Colonic mucosa (tissue), 4 donors: ENCODE measurements around the gene CRYBG1. TPM values are rescaled to one million over a fixed set of nuclear protein-coding genes. Genes with fewer than 3 reads are reported as not detected.

ENCODE experiments used
- DNase-seq: peaks from one replicate; pipeline ENCODE4 v3.0.0-alpha.2; 2020
- H3K27ac ChIP-seq: fragments of 200-600 bp; one replicate; pipeline ENCODE4 v1.8.0; 2021
- H3K27me3 ChIP-seq: fragments of 200-600 bp; one replicate; pipeline ENCODE4 v1.8.0; 2021
- H3K36me3 ChIP-seq: fragments of 200-600 bp; one replicate; pipeline ENCODE4 v1.8.0; 2021
- H3K4me1 ChIP-seq: fragments of 200-600 bp; one replicate; pipeline ENCODE4 v1.8.0; 2021; ENCODE audit warnings: mild to moderate bottlenecking
- H3K4me3 ChIP-seq: fragments of 200-600 bp; one replicate; pipeline ENCODE4 v1.8.0; 2021
- H3K9ac ChIP-seq, 2 donors: one replicate each; pipeline ENCODE4 v1.7.0; 2013; ENCODE audit warnings: control low read depth in 2 of 2, low read depth in 2 of 2, low read length in 2 of 2
- H3K9me3 ChIP-seq: fragments of 200-600 bp; one replicate; pipeline ENCODE4 v1.8.0; 2021
- intact Hi-C: fragments of 100-400 bp; cut with DNase I; formaldehyde crosslinking; loops from one replicate; pipeline ENCODE4 v1.14.1; 2022
- total RNA-seq, 2 donors: library from RNA; stranded (reverse); fragmentation: NEBNext Ultra II Directional in 1 of 2; extraction: Animal tissue kit (Norgen Biotek cat#: 25700) in 1 of 2; gene quantifications; one replicate each; pipeline ENCODE4 v1.2.1, GENCODE V29; 2021
- TF ChIP-seq, protein P1 (sequence below): fragments of 200-600 bp; IDR thresholded peaks from one replicate; pipeline ENCODE4 v1.8.0; 2022; ENCODE audit warnings: antibody characterized with exemption, mild to moderate bottlenecking
- donor health status: healthy.
- donor health status: DM: no; HTN: no; CAD: no.
- donor health status: DM: no; HTN: no; CAD: no.

CRYBG1 gene
- total RNA-seq, 2 donors from 2014 or later, result 80.5 to 102 TPM

DNA sequence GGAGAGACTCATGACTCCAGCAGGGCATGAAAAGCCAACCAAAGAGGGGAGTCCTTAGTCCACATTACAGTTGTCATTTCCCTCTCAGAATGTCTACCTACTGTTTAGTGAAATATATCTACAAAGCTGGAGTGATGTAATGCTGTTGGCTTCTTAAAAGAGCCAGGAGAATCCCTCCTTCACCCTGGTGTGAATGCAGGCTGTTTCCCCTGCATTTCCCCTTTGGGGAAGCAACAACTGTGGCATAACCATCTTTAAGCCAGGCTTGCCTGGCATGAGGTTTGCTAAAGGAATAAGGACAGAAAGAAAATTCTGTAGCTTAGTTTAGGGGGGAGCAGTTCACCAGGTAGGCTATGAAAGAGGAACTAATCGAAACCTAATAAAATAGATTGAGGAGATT is 129.5 kb downstream of the CRYBG1 start:
- H3K9ac ChIP-seq, result no peak overlapping the region
- H3K4me1 ChIP-seq, result peaks cover 2% of the 10 kb centered on the region
- H3K27ac ChIP-seq, result no peak overlapping the region
- intact Hi-C loops, result no loop called here
- H3K27me3 ChIP-seq, result no peaks in the 10 kb centered on the region
- no peak for DNase-seq
- H3K9me3 ChIP-seq, result no peaks in the 10 kb centered on the region
- no peak overlapping the region for H3K4me3 ChIP-seq
- H3K36me3 ChIP-seq, result no peaks in the 10 kb centered on the region
- TF ChIP-seq, protein P1, sequence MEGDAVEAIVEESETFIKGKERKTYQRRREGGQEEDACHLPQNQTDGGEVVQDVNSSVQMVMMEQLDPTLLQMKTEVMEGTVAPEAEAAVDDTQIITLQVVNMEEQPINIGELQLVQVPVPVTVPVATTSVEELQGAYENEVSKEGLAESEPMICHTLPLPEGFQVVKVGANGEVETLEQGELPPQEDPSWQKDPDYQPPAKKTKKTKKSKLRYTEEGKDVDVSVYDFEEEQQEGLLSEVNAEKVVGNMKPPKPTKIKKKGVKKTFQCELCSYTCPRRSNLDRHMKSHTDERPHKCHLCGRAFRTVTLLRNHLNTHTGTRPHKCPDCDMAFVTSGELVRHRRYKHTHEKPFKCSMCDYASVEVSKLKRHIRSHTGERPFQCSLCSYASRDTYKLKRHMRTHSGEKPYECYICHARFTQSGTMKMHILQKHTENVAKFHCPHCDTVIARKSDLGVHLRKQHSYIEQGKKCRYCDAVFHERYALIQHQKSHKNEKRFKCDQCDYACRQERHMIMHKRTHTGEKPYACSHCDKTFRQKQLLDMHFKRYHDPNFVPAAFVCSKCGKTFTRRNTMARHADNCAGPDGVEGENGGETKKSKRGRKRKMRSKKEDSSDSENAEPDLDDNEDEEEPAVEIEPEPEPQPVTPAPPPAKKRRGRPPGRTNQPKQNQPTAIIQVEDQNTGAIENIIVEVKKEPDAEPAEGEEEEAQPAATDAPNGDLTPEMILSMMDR, result no peak

DNA sequence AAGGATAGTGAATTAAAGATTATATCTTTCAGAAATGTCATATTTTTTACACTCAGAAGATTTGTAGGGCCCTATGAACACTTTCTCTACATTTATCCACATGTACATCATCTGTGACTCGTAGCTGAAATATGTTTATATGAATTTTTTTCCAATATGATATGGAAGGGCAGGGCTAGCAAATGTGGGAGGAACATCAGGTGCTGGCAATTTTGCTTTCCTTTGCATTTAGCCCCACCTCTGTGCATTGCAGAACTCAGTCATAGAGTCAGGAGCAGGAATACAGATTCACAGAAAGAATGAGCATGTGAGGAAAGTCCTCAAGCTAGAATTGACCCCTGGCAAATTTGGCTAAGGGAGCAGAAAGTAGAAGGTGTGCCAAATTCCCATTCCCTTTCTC is 129.9 kb downstream of the CRYBG1 start:
- H3K4me3 ChIP-seq, result no peak overlapping the region

DNA sequence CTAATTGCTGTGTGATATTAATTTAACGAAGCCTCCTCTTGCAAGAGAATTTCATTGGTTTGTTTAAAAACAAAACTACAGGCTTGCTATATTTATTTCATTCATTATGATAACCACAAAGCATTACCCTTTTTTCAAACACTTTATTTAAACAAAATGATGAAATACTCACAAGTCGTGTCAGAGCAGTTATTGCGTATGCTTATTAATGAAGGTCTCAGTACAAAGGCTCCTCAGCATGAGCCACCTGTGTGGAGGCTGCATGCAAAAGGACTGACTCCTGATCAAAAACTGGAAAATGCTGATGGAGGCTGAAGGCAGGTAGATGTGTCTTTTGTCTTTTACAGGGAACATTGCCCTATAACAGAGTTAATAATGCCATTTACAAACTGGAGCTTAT is 130.5 kb downstream of the CRYBG1 start:
- Histone ChIP-seq H3K36me3 (no peaks in the 10 kb centered on the region), H3K27ac (no peak overlapping the region), H3K4me1 (peaks cover 3% of the 10 kb centered on the region), H3K27me3 (no peaks in the 10 kb centered on the region), H3K9ac (no peak overlapping the region), H3K9me3 (no peaks in the 10 kb centered on the region), H3K4me3 (no peak overlapping the region)
- no peak for DNase-seq
- TF ChIP-seq, protein P1, result no peak
- intact Hi-C loops, result no loop called here

More for the DNA sequence above, 129.9 kb downstream of the CRYBG1 start:
- no peak for DNase-seq
- Histone ChIP-seq H3K27ac (no peak overlapping the region), H3K36me3 (no peaks in the 10 kb centered on the region), H3K4me1 (peaks cover 3% of the 10 kb centered on the region), H3K9me3 (no peaks in the 10 kb centered on the region), H3K27me3 (no peaks in the 10 kb centered on the region), H3K9ac (no peak overlapping the region)
- TF ChIP-seq, protein P1, result no peak
- intact Hi-C loops, result no loop called here

DNA sequence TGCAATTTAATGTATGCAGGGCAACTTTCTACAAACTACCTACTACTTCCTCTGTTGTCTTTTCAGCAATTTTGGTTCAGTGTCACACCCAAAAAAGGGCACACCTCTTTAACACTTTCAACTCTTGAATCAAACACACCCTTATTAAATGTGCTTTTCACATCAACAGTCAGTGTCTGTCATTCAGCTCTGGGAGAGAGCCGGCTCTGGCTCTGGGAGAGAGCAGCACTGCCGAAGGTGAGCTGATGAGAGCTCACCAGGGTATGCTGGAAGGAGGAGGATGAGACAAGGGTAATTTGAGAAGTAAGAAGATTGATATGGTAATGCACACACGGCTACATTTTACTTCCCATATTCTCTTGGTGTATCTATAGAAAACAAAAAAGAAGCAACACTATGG is 134.5 kb downstream of the CRYBG1 start:
- intact Hi-C loops, result no loop called here
- H3K9ac ChIP-seq, result no peak overlapping the region

DNA sequence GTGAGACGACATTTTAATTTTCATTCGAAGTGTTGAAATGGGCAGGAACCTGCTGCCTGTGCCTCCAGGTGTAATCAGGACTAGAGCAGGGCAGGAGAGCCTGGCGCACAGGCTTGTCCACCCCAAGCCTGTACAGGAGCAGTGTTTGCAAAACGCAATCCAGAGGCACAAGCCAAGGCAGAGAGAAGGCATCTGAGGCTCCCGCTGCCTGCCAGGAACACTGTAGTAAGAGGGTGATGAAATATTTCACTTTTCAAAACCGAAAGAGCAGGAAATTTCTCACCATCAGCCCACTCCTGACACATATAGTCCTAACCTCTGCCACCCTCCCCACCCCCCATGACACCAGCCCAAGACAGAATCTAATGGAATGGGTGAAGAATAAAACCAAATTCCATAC is 136.3 kb downstream of the CRYBG1 start:
- no peaks in the 10 kb centered on the region for H3K9me3 ChIP-seq
- intact Hi-C loops, result no loop called here
- TF ChIP-seq, protein P1, result no peak
- H3K27me3 ChIP-seq, result no peaks in the 10 kb centered on the region
- peaks cover 3% of the 10 kb centered on the region for H3K4me1 ChIP-seq
- no peak overlapping the region for H3K9ac ChIP-seq
- DNase-seq, result no peak
- H3K4me3 ChIP-seq, result no peak overlapping the region
- H3K36me3 ChIP-seq, result no peaks in the 10 kb centered on the region
- H3K27ac ChIP-seq, result no peak overlapping the region

More for the DNA sequence above, 134.5 kb downstream of the CRYBG1 start:
- Histone ChIP-seq H3K4me3 (no peak overlapping the region), H3K4me1 (peaks cover 3% of the 10 kb centered on the region), H3K36me3 (no peaks in the 10 kb centered on the region), H3K27ac (no peak overlapping the region), H3K9me3 (no peaks in the 10 kb centered on the region), H3K27me3 (no peaks in the 10 kb centered on the region)
- TF ChIP-seq, protein P1, result no peak
- no peak for DNase-seq

DNA sequence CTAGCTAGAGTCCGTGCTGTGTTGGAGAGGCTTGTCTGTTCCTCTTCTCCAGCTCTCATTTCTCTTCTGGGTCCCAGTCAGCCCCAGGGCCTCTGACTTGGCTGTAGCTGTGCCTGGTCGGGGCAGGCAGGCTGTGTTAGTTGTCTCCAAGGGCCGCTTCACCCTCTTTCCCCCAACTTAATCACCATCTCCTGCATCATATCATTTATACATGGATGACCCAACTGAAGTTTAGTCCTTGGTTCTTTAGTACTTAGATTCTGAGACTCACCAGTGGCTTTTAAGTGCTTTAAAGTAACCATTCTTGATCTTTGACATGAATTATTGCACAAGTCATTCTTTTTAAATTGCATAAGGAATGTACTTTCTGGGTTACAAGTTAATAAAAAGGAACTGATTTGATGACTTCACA is 141.4 kb downstream of the CRYBG1 start:
- no peak for DNase-seq
- intact Hi-C loops, result no loop called here
- TF ChIP-seq, protein P1, result no peak
- Histone ChIP-seq H3K9me3 (no peaks in the 10 kb centered on the region), H3K27ac (no peak overlapping the region), H3K4me3 (no peak overlapping the region), H3K36me3 (no peaks in the 10 kb centered on the region), H3K27me3 (no peaks in the 10 kb centered on the region), H3K9ac (no peak overlapping the region), H3K4me1 (no peaks in the 10 kb centered on the region)
